K562 (cell line): Measurements from ENCODE around the gene OPRD1. TPM values are rescaled to one million over a fixed set of nuclear protein-coding genes. Genes with fewer than 3 reads are reported as not detected.
A peak's percentile ranks its signal among the peaks of the same experiment; 100 is the strongest.

Experiments used
- BRD9 ChIP-seq: fragments of 450-650 bp; IDR thresholded peaks from 2 replicates; pipeline ENCODE4 v1.6.1; 2018; ENCODE audit warnings: low read depth; ENCODE audit not compliant: partially characterized antibody
- HMGN3 ChIP-seq: IDR thresholded peaks from 2 replicates; pipeline ENCODE4 v1.6.1; 2011; ENCODE audit warnings: borderline replicate concordance, low read depth, mild to moderate bottlenecking, mixed read lengths, low read length; ENCODE audit not compliant: insufficient read length; ENCODE audit errors: extremely low read depth
- MAFG ChIP-seq: fragments of 450-650 bp; conservative IDR thresholded peaks from 2 replicates; pipeline ENCODE4 v1.6.1; 2016; ENCODE audit warnings: missing genetic modification characterization, missing compliant biosample characterization
- MTF1 ChIP-seq: fragments of 250-450 bp; sonication (Bioruptor Pico); IDR thresholded peaks from 2 replicates; pipeline ENCODE4 v1.9.0; 2021; ENCODE audit warnings: moderate library complexity, mild to moderate bottlenecking, inconsistent platforms, borderline replicate concordance
- NFRKB ChIP-seq: fragments of 450-650 bp; IDR thresholded peaks from 2 replicates; pipeline ENCODE4 v1.6.1; 2016; ENCODE audit warnings: low read depth
- polyA plus RNA-seq, 8 experiments: library from polyadenylated mRNA; depleted of rRNA in 4 of 8; stranded (reverse) in 5 of 8; unstranded in 3 of 8; fragments of >200 nt; fragmentation: Nextera tagmentation in 2 of 8; fragmentation: Illumina TruSeq in 1 of 8; extraction: Ambion mirVana in 2 of 8; extraction: Trizol in 1 of 8; gene quantifications; 2 replicates each; pipeline versions ENCODE4 v1.2.1 to v1.2.3, GENCODE V29; 2011 to 2014; ENCODE audit warnings: inconsistent platforms in 1 of 8, missing spikeins in 1 of 8
- total RNA-seq, 7 experiments: library from RNA; depleted of rRNA in 6 of 7; stranded (reverse); fragments of >200 nt in 6 of 7; fragmentation: Illumina TruSeq in 2 of 7; extraction: Trizol in 2 of 7; gene quantifications; 2 replicates each; pipeline versions ENCODE4 v1.2.1 to v1.2.3, GENCODE V29; 2011 to 2021; ENCODE audit warnings: low replicate concordance in 1 of 7
- TF ChIP-seq, protein P1 (sequence below), 2 experiments: fragments of 450-650 bp; formaldehyde crosslinking in 1 of 2; IDR thresholded peaks; 2 replicates each; pipeline versions ENCODE4 v1.4.0 to v1.6.1; 2014 to 2020; ENCODE audit warnings: mild to moderate bottlenecking in 2 of 2, borderline replicate concordance in 1 of 2, low read depth in 1 of 2
- TF ChIP-seq, protein P2 (sequence below), 3 experiments: fragments of 200-800 bp in 1 of 3; sonication (Bioruptor generic) in 1 of 3; sonication (generic) in 1 of 3; formaldehyde crosslinking in 1 of 3; IDR thresholded peaks; 2 replicates each; pipeline versions ENCODE4 v1.6.1 to v1.8.0; 2016 to 2022; ENCODE audit warnings: mild to moderate bottlenecking in 2 of 3, missing compliant biosample characterization in 2 of 3, missing genetic modification characterization in 2 of 3, missing genetic modification reagents in 1 of 3
- TF ChIP-seq, protein P3 (sequence below): fragments of 450-650 bp; IDR thresholded peaks from 2 replicates; pipeline ENCODE4 v1.6.1; 2017; ENCODE audit warnings: mild to moderate bottlenecking, moderate library complexity
- TF ChIP-seq, protein P4 (sequence below): fragments of 250-450 bp; sonication (Bioruptor Pico); IDR thresholded peaks from 2 replicates; pipeline ENCODE4 v1.8.0; 2022; ENCODE audit warnings: inconsistent platforms
- TF ChIP-seq, protein P5 (sequence below), 3 experiments: IDR thresholded peaks in 2 of 3; conservative IDR thresholded peaks in 1 of 3; 2 replicates each; pipeline ENCODE4 v1.5.1; 2011 to 2012; ENCODE audit warnings: low read length in 3 of 3, mild to moderate bottlenecking in 3 of 3, control low read depth in 2 of 3, improper control_type of control experiment in 1 of 3, inconsistent platforms in 1 of 3, low read depth in 1 of 3, mixed read lengths in 1 of 3, moderate library complexity in 1 of 3; ENCODE audit not compliant: insufficient read depth in 2 of 3

Gene OPRD1
- total and polyA plus RNA-seq, 9 of the 15 experiments (the other 6 are each of a cell fraction or from before 2014, with no cell fraction given): under 0.01 to 0.03 (median under 0.01) TPM; not detected in 6

DNA sequence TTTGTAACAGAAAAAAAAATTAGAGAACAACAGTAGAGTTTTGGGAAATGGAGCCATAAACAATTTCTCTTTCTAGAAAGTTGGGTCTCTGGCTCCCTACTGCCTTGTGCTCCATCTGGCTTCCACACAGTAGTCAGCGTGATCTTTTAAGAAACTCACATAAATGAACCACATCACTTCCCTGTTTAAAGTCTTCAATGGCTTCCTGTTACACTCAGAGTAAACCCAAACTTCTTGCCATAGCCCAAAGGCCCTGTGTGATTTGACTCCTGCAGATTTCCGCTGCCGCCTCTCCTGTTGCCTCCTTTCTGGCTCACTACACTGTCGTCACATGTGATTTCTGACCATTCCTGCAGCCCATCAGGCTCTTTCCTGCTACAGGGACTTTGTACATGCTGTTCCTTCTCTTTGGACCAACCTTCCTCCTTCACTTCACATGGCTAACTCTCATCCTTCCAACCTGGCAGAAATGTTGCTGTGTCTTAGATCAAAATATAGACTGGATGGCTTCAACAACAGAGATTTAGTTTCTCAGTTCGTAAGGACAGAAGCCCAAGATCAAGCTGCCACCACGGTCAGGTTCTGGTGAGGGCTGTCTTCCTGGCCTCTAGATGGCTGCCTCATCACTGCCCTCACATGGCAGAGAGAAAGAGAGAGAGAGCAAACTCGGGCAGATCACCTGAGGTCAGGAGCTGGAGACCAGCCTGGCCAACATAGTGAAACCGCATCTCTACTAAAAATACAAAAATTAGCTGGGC lies 34.0 kb downstream of the OPRD1 start (continued):
- TF ChIP-seq, protein P1, sequence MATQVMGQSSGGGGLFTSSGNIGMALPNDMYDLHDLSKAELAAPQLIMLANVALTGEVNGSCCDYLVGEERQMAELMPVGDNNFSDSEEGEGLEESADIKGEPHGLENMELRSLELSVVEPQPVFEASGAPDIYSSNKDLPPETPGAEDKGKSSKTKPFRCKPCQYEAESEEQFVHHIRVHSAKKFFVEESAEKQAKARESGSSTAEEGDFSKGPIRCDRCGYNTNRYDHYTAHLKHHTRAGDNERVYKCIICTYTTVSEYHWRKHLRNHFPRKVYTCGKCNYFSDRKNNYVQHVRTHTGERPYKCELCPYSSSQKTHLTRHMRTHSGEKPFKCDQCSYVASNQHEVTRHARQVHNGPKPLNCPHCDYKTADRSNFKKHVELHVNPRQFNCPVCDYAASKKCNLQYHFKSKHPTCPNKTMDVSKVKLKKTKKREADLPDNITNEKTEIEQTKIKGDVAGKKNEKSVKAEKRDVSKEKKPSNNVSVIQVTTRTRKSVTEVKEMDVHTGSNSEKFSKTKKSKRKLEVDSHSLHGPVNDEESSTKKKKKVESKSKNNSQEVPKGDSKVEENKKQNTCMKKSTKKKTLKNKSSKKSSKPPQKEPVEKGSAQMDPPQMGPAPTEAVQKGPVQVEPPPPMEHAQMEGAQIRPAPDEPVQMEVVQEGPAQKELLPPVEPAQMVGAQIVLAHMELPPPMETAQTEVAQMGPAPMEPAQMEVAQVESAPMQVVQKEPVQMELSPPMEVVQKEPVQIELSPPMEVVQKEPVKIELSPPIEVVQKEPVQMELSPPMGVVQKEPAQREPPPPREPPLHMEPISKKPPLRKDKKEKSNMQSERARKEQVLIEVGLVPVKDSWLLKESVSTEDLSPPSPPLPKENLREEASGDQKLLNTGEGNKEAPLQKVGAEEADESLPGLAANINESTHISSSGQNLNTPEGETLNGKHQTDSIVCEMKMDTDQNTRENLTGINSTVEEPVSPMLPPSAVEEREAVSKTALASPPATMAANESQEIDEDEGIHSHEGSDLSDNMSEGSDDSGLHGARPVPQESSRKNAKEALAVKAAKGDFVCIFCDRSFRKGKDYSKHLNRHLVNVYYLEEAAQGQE (IDR thresholded peaks at IDR 0.05; ENCODE audit: borderline replicate concordance): peak; percentile 39; the same call in 1 of the 2 replicates
- TF ChIP-seq, protein P1 (CRISPR knock-in tag; IDR thresholded peaks at IDR 0.05; ENCODE audit: low read depth): no peak
- TF ChIP-seq, protein P2, sequence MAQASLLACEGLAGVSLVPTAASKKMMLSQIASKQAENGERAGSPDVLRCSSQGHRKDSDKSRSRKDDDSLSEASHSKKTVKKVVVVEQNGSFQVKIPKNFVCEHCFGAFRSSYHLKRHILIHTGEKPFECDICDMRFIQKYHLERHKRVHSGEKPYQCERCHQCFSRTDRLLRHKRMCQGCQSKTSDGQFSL (CRISPR knock-in tag; IDR thresholded peaks at IDR 0.05): no peak
- TF ChIP-seq, protein P2 (tag; IDR thresholded peaks at IDR 0.05): no peak
- TF ChIP-seq MAFG (tag) (no peak), HMGN3 (no peak), BRD9 (no peak), NFRKB (no peak), MTF1 (CRISPR knock-in tag) (no peak)
- TF ChIP-seq, protein P3, sequence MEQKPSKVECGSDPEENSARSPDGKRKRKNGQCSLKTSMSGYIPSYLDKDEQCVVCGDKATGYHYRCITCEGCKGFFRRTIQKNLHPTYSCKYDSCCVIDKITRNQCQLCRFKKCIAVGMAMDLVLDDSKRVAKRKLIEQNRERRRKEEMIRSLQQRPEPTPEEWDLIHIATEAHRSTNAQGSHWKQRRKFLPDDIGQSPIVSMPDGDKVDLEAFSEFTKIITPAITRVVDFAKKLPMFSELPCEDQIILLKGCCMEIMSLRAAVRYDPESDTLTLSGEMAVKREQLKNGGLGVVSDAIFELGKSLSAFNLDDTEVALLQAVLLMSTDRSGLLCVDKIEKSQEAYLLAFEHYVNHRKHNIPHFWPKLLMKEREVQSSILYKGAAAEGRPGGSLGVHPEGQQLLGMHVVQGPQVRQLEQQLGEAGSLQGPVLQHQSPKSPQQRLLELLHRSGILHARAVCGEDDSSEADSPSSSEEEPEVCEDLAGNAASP: peak; percentile 57; the same call in 1 of the 2 replicates
- TF ChIP-seq, protein P4, sequence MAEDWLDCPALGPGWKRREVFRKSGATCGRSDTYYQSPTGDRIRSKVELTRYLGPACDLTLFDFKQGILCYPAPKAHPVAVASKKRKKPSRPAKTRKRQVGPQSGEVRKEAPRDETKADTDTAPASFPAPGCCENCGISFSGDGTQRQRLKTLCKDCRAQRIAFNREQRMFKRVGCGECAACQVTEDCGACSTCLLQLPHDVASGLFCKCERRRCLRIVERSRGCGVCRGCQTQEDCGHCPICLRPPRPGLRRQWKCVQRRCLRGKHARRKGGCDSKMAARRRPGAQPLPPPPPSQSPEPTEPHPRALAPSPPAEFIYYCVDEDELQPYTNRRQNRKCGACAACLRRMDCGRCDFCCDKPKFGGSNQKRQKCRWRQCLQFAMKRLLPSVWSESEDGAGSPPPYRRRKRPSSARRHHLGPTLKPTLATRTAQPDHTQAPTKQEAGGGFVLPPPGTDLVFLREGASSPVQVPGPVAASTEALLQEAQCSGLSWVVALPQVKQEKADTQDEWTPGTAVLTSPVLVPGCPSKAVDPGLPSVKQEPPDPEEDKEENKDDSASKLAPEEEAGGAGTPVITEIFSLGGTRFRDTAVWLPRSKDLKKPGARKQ (CRISPR knock-in tag): no peak
- TF ChIP-seq, protein P5, sequence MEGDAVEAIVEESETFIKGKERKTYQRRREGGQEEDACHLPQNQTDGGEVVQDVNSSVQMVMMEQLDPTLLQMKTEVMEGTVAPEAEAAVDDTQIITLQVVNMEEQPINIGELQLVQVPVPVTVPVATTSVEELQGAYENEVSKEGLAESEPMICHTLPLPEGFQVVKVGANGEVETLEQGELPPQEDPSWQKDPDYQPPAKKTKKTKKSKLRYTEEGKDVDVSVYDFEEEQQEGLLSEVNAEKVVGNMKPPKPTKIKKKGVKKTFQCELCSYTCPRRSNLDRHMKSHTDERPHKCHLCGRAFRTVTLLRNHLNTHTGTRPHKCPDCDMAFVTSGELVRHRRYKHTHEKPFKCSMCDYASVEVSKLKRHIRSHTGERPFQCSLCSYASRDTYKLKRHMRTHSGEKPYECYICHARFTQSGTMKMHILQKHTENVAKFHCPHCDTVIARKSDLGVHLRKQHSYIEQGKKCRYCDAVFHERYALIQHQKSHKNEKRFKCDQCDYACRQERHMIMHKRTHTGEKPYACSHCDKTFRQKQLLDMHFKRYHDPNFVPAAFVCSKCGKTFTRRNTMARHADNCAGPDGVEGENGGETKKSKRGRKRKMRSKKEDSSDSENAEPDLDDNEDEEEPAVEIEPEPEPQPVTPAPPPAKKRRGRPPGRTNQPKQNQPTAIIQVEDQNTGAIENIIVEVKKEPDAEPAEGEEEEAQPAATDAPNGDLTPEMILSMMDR (IDR thresholded peaks at IDR 0.05 in 2 of 3, conservative IDR thresholded peaks at IDR 0.05 in 1 of 3; ENCODE audit: insufficient read depth in 2 of 3, low read depth in 1 of 3, low read length in 3 of 3): peak; percentile 53 to 64 (median 59)
